Endodermal cell (in vitro differentiated cells): Measurements from ENCODE around the gene CHST14. TPM values are rescaled to one million over a fixed set of nuclear protein-coding genes. Genes with fewer than 3 reads are reported as not detected.
A peak's percentile ranks its signal among the peaks of the same experiment; 100 is the strongest.

Experiments used
- DNase-seq: peaks from one replicate; pipeline ENCODE4 v3.0.0-alpha.2; 2017
- H3K27ac ChIP-seq: 2 replicates; pipeline ENCODE4 v1.5.1; 2013; ENCODE audit warnings: mild to moderate bottlenecking, low read depth, low read length, moderate library complexity
- H3K27me3 ChIP-seq: 2 replicates; pipeline ENCODE4 v1.6.1; 2013; ENCODE audit warnings: mild to moderate bottlenecking, low read length, moderate library complexity; ENCODE audit not compliant: insufficient read depth, control insufficient read depth, poor library complexity, severe bottlenecking
- H3K36me3 ChIP-seq: 2 replicates; pipeline ENCODE4 v1.7.0; 2013; ENCODE audit warnings: mild to moderate bottlenecking, low read length, moderate library complexity; ENCODE audit not compliant: control insufficient read depth, insufficient read depth
- H3K4me1 ChIP-seq: one replicate; pipeline ENCODE4 v1.7.0; 2013; ENCODE audit warnings: low read length; ENCODE audit not compliant: control insufficient read depth, insufficient read depth
- H3K4me3 ChIP-seq: 2 replicates; pipeline ENCODE4 v1.5.1; 2013; ENCODE audit warnings: mild to moderate bottlenecking, low read length, moderate library complexity
- H3K9ac ChIP-seq: 2 replicates; pipeline ENCODE4 v1.6.1; 2013; ENCODE audit warnings: mild to moderate bottlenecking, low read length, moderate library complexity; ENCODE audit not compliant: poor library complexity, severe bottlenecking; ENCODE audit errors: extremely low read depth
- H3K9me3 ChIP-seq: 2 replicates; pipeline ENCODE4 v1.6.1; 2013; ENCODE audit warnings: mild to moderate bottlenecking, low read length, moderate library complexity; ENCODE audit not compliant: control insufficient read depth
- H3K27ac Mint-ChIP-seq: 2 replicates; pipeline ENCODE4 v1.8.0; 2020; ENCODE audit warnings: mixed read lengths
- H3K27me3 Mint-ChIP-seq: 2 replicates; pipeline ENCODE4 v1.8.0; 2021; ENCODE audit warnings: mild to moderate bottlenecking, mixed read lengths; ENCODE audit not compliant: insufficient read depth
- H3K36me3 Mint-ChIP-seq: 2 replicates; pipeline ENCODE4 v1.8.0; 2020; ENCODE audit warnings: low read depth, mixed read lengths
- H3K4me1 Mint-ChIP-seq: 2 replicates; pipeline ENCODE4 v1.8.0; 2020; ENCODE audit warnings: mixed read lengths
- H3K4me3 Mint-ChIP-seq: 2 replicates; pipeline ENCODE4 v1.8.0; 2020; ENCODE audit warnings: mild to moderate bottlenecking, moderate library complexity, mixed read lengths
- H3K9me3 Mint-ChIP-seq: 2 replicates; pipeline ENCODE4 v1.8.0; 2020; ENCODE audit warnings: mild to moderate bottlenecking, mixed read lengths
- WGBS, 2 experiments: methylation state at CpG; one replicate each; pipeline versions ENCODE4 v1.1.5 to v1.1.7; 2013; ENCODE audit warnings: missing lambda C conversion rate in 2 of 2, mixed read lengths in 1 of 2; ENCODE audit not compliant: insufficient coverage in 1 of 2, insufficient read length in 1 of 2; 5-methylcytosine and 5-hydroxymethylcytosine counted together
- total RNA-seq, 2 donors: library from RNA; stranded (reverse); fragmentation: NEBNext Ultra II Directional in 1 of 2; extraction: Animal tissue kit (Norgen Biotek cat#: 25700) in 1 of 2; gene quantifications; 2 replicates in 1 of 2; 3 replicates in 1 of 2; pipeline ENCODE4 v1.2.1, GENCODE V29; 2021
- TF ChIP-seq, protein P1 (sequence below): fragments of 200-600 bp; sonication (generic); conservative IDR thresholded peaks from 2 replicates; pipeline ENCODE4 v1.5.0; 2021; ENCODE audit warnings: antibody characterized with exemption, mild to moderate bottlenecking

Gene CHST14
- total RNA-seq, 2 donors from 2014 or later: 33.7 to 43.0 TPM

DNA sequence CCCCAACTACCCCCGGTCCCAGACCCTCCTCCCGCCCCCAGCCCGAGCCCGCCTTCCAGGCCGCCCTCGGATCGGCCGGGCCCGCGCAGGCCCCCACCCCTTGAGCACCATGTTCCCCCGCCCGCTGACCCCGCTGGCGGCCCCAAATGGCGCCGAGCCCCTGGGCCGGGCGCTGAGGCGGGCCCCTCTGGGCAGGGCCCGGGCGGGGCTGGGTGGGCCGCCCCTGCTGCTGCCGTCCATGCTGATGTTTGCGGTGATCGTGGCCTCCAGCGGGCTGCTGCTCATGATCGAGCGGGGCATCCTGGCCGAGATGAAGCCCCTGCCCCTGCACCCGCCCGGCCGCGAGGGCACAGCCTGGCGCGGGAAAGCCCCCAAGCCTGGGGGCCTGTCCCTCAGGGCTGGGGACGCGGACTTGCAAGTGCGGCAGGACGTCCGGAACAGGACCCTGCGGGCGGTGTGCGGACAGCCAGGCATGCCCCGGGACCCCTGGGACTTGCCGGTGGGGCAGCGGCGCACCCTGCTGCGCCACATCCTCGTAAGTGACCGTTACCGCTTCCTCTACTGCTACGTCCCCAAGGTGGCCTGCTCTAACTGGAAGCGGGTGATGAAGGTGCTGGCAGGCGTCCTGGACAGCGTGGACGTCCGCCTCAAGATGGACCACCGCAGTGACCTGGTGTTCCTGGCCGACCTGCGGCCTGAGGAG, 472 bp downstream of the CHST14 start:
- Mint-ChIP-seq H3K27me3 (no peaks in the 10 kb centered on the region), H3K9me3 (no peaks in the 10 kb centered on the region), H3K27ac (peak overlapping the region; percentile 79), H3K4me1 (peaks cover 15% of the 10 kb centered on the region), H3K36me3 (peaks cover 13% of the 10 kb centered on the region), H3K4me3 (peak overlapping the region; percentile 73)
- no peak overlapping the region for H3K27ac ChIP-seq
- H3K9ac ChIP-seq: peak overlapping the region; percentile 62
- DNase-seq: peak; percentile 81
- no peaks in the 10 kb centered on the region for H3K9me3 ChIP-seq
- peaks cover 10% of the 10 kb centered on the region for H3K36me3 ChIP-seq
- H3K4me3 ChIP-seq: peak overlapping the region; percentile 88
- 3 to 4% methylated on average over 24 to 56 of the region's 60 CpGs for WGBS, 2 experiments
- peaks cover 10% of the 10 kb centered on the region for H3K4me1 ChIP-seq
- TF ChIP-seq, protein P1, sequence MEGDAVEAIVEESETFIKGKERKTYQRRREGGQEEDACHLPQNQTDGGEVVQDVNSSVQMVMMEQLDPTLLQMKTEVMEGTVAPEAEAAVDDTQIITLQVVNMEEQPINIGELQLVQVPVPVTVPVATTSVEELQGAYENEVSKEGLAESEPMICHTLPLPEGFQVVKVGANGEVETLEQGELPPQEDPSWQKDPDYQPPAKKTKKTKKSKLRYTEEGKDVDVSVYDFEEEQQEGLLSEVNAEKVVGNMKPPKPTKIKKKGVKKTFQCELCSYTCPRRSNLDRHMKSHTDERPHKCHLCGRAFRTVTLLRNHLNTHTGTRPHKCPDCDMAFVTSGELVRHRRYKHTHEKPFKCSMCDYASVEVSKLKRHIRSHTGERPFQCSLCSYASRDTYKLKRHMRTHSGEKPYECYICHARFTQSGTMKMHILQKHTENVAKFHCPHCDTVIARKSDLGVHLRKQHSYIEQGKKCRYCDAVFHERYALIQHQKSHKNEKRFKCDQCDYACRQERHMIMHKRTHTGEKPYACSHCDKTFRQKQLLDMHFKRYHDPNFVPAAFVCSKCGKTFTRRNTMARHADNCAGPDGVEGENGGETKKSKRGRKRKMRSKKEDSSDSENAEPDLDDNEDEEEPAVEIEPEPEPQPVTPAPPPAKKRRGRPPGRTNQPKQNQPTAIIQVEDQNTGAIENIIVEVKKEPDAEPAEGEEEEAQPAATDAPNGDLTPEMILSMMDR: no peak
- H3K27me3 ChIP-seq: no peaks in the 10 kb centered on the region

DNA sequence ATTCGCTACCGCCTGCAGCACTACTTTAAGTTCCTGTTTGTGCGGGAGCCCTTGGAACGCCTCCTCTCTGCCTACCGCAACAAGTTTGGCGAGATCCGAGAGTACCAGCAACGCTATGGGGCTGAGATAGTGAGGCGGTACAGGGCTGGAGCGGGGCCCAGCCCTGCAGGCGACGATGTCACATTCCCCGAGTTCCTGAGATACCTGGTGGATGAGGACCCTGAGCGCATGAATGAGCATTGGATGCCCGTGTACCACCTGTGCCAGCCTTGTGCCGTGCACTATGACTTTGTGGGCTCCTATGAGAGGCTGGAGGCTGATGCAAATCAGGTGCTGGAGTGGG, 995 bp downstream of the CHST14 start:
- H3K36me3 ChIP-seq: peaks cover 10% of the 10 kb centered on the region
- no peaks in the 10 kb centered on the region for H3K27me3 ChIP-seq
- H3K4me3 Mint-ChIP-seq: peak overlapping the region; percentile 73
- H3K9ac ChIP-seq: peak overlapping the region; percentile 62
- H3K4me1 ChIP-seq: peaks cover 10% of the 10 kb centered on the region
- no peak for DNase-seq
- H3K36me3 Mint-ChIP-seq: peaks cover 9% of the 10 kb centered on the region
- peaks cover 15% of the 10 kb centered on the region for H3K4me1 Mint-ChIP-seq
- H3K9me3 ChIP-seq: no peaks in the 10 kb centered on the region
- WGBS, 2 experiments: 35 to 45% methylated on average over 11 to 16 of the region's 16 CpGs
- peak overlapping the region; percentile 79 for H3K27ac Mint-ChIP-seq
- TF ChIP-seq, protein P1: no peak
- H3K4me3 ChIP-seq: peak overlapping the region; percentile 88
- no peaks in the 10 kb centered on the region for H3K9me3 Mint-ChIP-seq
- H3K27ac ChIP-seq: no peak overlapping the region
- no peaks in the 10 kb centered on the region for H3K27me3 Mint-ChIP-seq

DNA sequence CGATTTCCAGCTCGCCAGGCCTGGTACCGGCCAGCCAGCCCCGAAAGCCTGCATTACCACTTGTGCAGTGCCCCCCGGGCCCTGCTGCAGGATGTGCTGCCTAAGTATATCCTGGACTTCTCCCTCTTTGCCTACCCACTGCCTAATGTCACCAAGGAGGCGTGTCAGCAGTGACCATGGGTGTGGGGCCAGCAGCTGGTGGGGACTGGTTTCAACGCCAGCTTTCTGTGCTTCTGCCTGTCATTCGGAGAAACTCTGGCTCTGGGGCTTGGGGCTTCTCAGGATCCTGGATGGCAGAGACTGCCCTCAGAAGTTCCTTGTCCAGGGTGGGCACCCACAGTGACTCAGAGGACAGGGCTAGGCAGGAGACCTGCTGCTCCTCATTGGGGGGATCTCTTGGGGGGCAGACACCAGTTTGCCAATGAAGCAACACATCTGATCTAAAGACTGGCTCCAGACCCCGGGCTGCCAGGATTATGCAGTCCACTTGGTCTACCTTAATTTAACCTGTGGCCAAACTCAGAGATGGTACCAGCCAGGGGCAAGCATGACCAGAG, 1.5 kb downstream of the CHST14 start:
- Mint-ChIP-seq H3K27ac (no peak overlapping the region), H3K4me3 (peak overlapping the region; percentile 73), H3K4me1 (peaks cover 15% of the 10 kb centered on the region), H3K36me3 (peaks cover 6% of the 10 kb centered on the region), H3K9me3 (no peaks in the 10 kb centered on the region), H3K27me3 (no peaks in the 10 kb centered on the region)
- no peak overlapping the region for H3K9ac ChIP-seq
- no peaks in the 10 kb centered on the region for H3K9me3 ChIP-seq
- peaks cover 6% of the 10 kb centered on the region for H3K36me3 ChIP-seq
- H3K27ac ChIP-seq: no peak overlapping the region
- DNase-seq: no peak
- peaks cover 10% of the 10 kb centered on the region for H3K4me1 ChIP-seq
- 93% methylated on average over 9 of the region's 9 CpGs for WGBS, 2 experiments
- H3K27me3 ChIP-seq: no peaks in the 10 kb centered on the region
- TF ChIP-seq, protein P1: no peak
- H3K4me3 ChIP-seq: peak overlapping the region; percentile 88
